Testis (tissue), 5 donors: ENCODE measurements around the gene RTP1. TPM values are rescaled to one million over a fixed set of nuclear protein-coding genes. Genes with fewer than 3 reads are reported as not detected.

Source experiments
- DNase-seq: peaks from one replicate; pipeline ENCODE4 v3.0.0-alpha.2; 2019
- H3K27ac ChIP-seq, 2 donors: fragments of 200-600 bp; sonication (generic); one replicate each; pipeline ENCODE4 v1.5.1; 2019
- H3K27me3 ChIP-seq: fragments of 200-600 bp; sonication (generic); one replicate; pipeline ENCODE4 v1.5.1; 2019
- H3K36me3 ChIP-seq: fragments of 200-600 bp; sonication (generic); one replicate; pipeline ENCODE4 v1.5.1; 2017; ENCODE audit warnings: low read depth; ENCODE audit errors: missing control alignments
- H3K4me1 ChIP-seq: fragments of 200-600 bp; sonication (generic); one replicate; pipeline ENCODE4 v1.5.1; 2019
- H3K4me3 ChIP-seq, 2 donors: fragments of 200-600 bp; sonication (generic); one replicate each; pipeline ENCODE4 v1.5.1; 2017 to 2019
- H3K9me3 ChIP-seq: fragments of 200-600 bp; sonication (generic); one replicate; pipeline ENCODE4 v1.5.1; 2017
- POLR2A ChIP-seq: fragments of 450-650 bp; IDR thresholded peaks from one replicate; pipeline ENCODE4 v1.6.1; 2017; ENCODE audit warnings: antibody characterized with exemption, mild to moderate bottlenecking, moderate library complexity
- WGBS, 2 donors: methylation state at CpG; one replicate each; pipeline ENCODE4 v1.1.5; 2018; 5-methylcytosine and 5-hydroxymethylcytosine counted together
- intact Hi-C: fragments of 100-400 bp; cut with DNase I; formaldehyde crosslinking; loops from one replicate; pipeline ENCODE4 v1.15.1; 2023; ENCODE audit warnings: low total_unique reads
- long read RNA-seq, 2 donors: transcript quantifications; one replicate each; lab custom pipeline, GENCODE V29; 2026
- polyA plus RNA-seq: library from polyadenylated mRNA; stranded (reverse); fragments of 350-450 nt; fragmentation: Illumina TruSeq; extraction: RNeasy Lipid Tissue Mini Kit (QIAGEN cat#74804); gene quantifications from one replicate; pipeline ENCODE4 v1.2.3, GENCODE V29; 2014; ENCODE audit warnings: low read depth, low replicate concordance; ENCODE audit not compliant: insufficient read depth
- total RNA-seq, 2 donors: library from RNA; depleted of rRNA; stranded (reverse); fragments of >200 nt; gene quantifications; one replicate each; pipeline ENCODE4 v1.2.3, GENCODE V29; 2016
- TF ChIP-seq, protein P1 (sequence below), 3 experiments: fragments of 450-650 bp in 2 of 3; fragments of 200-600 bp in 1 of 3; sonication (generic) in 1 of 3; IDR thresholded peaks; one replicate each; pipeline ENCODE4 v1.5.1; 2016 to 2019; ENCODE audit warnings: antibody characterized with exemption in 3 of 3, mild to moderate bottlenecking in 2 of 3, moderate library complexity in 1 of 3

The RTP1 gene, protein sequence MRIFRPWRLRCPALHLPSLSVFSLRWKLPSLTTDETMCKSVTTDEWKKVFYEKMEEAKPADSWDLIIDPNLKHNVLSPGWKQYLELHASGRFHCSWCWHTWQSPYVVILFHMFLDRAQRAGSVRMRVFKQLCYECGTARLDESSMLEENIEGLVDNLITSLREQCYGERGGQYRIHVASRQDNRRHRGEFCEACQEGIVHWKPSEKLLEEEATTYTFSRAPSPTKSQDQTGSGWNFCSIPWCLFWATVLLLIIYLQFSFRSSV
- total RNA-seq (under 1 TPM; 0.93 to 0.94 TPM), polyA plus RNA-seq (0.59 TPM)
- long read RNA-seq, donor 1, result 0 reads
- long read RNA-seq, donor 2, result 0 reads

DNA sequence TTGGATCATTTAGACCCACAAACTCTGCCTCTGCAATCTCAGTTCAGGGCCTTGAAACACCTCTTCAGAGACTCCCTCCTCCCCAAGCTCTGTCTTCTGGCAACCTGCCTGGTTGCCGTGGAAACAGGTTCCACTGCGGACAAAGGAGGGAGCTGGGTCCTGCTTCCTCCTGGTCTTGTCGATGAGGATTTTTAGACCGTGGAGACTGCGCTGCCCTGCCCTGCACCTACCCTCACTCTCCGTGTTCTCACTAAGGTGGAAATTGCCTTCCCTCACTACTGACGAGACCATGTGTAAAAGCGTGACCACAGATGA lies at the start of gene RTP1:
Gene RTP1, plus strand, starts transcription at position 152 of the 315 bp plus-strand sequence. Its CDS starts 30 bp downstream, at position 182.
- TF ChIP-seq, protein P1, sequence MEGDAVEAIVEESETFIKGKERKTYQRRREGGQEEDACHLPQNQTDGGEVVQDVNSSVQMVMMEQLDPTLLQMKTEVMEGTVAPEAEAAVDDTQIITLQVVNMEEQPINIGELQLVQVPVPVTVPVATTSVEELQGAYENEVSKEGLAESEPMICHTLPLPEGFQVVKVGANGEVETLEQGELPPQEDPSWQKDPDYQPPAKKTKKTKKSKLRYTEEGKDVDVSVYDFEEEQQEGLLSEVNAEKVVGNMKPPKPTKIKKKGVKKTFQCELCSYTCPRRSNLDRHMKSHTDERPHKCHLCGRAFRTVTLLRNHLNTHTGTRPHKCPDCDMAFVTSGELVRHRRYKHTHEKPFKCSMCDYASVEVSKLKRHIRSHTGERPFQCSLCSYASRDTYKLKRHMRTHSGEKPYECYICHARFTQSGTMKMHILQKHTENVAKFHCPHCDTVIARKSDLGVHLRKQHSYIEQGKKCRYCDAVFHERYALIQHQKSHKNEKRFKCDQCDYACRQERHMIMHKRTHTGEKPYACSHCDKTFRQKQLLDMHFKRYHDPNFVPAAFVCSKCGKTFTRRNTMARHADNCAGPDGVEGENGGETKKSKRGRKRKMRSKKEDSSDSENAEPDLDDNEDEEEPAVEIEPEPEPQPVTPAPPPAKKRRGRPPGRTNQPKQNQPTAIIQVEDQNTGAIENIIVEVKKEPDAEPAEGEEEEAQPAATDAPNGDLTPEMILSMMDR (IDR thresholded peaks at IDR 0.05), result no peak
- TF ChIP-seq POLR2A, result no peak
- Histone ChIP-seq H3K27me3 (no peaks in the 10 kb centered on the region), H3K9me3 (no peaks in the 10 kb centered on the region), H3K36me3 (no peaks in the 10 kb centered on the region), H3K27ac (no peak within 1 kb of the TSS), H3K4me1 (no peaks in the 10 kb centered on the region), H3K4me3 (no peak within 1 kb of the TSS)
- intact Hi-C loops, result no loop called here
- no peak for DNase-seq
- 73 to 76% methylated on average over 6 to 8 of the region's 8 CpGs for WGBS, 2 donors

DNA sequence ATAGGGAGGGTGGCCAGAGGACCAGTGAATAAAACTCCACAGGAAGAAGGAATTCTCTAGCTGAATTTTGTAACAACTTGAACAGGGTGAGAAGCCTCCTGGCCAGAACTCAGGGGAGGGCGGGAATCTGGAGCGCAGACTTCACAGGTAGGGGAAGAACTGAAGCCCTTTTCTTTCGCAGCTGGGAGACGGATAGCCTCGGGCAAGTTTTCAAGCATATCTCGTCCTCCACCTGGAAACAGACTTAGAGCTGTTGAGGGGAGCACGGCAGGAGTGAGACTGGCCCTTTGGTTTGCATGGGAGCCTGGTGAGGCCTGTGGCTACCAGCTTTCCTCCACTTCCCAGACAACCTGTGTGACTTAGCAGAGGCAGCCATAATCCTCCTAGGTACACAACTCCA lies 47.1 kb upstream of the RTP1 start:
- no peak overlapping the region for H3K27ac ChIP-seq
- no peaks in the 10 kb centered on the region for H3K9me3 ChIP-seq
- H3K4me1 ChIP-seq, result no peaks in the 10 kb centered on the region
- WGBS, 2 donors, result 97 to 98% methylated on average over 7 of the region's 7 CpGs
- no peak for TF ChIP-seq POLR2A
- TF ChIP-seq, protein P1 (IDR thresholded peaks at IDR 0.05), result no peak
- intact Hi-C loops, result no loop called here
- H3K36me3 ChIP-seq, result no peaks in the 10 kb centered on the region
- H3K4me3 ChIP-seq, result no peak overlapping the region
- no peak for DNase-seq
- H3K27me3 ChIP-seq, result no peaks in the 10 kb centered on the region

DNA sequence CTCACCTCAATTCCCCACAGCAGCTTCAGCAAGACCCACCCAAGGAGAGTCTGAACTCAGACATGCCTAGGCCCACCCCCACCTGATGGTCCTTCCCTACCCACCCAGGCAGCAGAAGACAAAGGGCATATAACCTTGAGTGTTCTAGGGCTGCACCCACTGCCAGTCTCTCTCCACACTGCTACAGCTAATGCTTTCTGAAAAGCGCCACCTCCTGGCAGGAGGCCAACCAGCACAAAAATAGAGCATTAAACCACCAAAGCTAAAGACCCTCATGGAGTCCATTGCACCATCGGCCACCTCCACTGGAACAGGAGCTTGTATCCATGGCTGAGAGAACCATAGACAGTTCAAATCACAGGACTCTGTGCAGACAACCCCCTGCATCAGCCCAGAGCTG lies 46.7 kb upstream of the RTP1 start:
- 60 to 90% methylated on average over 2 of the region's 2 CpGs for WGBS, 2 donors
- no peaks in the 10 kb centered on the region for H3K4me1 ChIP-seq
- H3K27me3 ChIP-seq, result no peaks in the 10 kb centered on the region
- intact Hi-C loops, result no loop called here
- no peaks in the 10 kb centered on the region for H3K9me3 ChIP-seq
- H3K4me3 ChIP-seq, result no peak overlapping the region
- no peak for TF ChIP-seq POLR2A
- TF ChIP-seq, protein P1 (IDR thresholded peaks at IDR 0.05), result no peak
- peak; percentile 42 for DNase-seq
- no peaks in the 10 kb centered on the region for H3K36me3 ChIP-seq
- H3K27ac ChIP-seq, result no peak overlapping the region

DNA sequence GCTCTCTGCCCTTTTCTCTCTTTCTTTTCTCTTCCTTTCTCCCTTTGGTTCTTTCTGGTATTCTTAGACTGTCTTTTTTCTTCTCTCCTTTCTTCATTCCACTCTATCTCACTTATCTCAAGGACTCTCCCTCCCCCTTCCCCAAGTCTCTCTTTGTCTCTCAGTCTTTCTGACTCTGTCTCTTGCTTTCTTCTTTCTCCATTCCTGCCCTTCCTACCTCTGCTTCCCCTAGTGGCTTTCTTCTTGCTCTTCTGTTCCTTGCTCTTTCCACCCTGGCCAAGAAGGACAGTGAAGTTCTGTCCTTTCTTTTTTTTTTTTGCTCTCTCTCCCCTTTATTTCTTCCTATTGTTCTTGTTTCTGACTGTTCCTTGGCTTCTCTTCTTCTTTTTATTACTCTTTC lies 35.7 kb upstream of the RTP1 start:
- no peak for TF ChIP-seq POLR2A
- TF ChIP-seq, protein P1 (IDR thresholded peaks at IDR 0.05), result no peak
- no peaks in the 10 kb centered on the region for H3K4me1 ChIP-seq
- H3K4me3 ChIP-seq, result no peak overlapping the region
- intact Hi-C loops, result loop anchor here (10.0 kb wide), 1 partner anchor 307 kb away; no protein-coding TSS in a partner anchor
- no peak overlapping the region for H3K27ac ChIP-seq
- no peaks in the 10 kb centered on the region for H3K27me3 ChIP-seq
- no peaks in the 10 kb centered on the region for H3K36me3 ChIP-seq
- no peak for DNase-seq
- H3K9me3 ChIP-seq, result no peaks in the 10 kb centered on the region
